ENCODE data around the gene P2RX4. TPM values are rescaled to one million over a fixed set of nuclear protein-coding genes. Genes with fewer than 3 reads are reported as not detected.
"Not testable (repeated sequence)": the region's sequence is repeated elsewhere in the genome, so short reads cannot be mapped to it uniquely, and the experiment has no call there.

P2RX4 gene
- total and polyA plus RNA-seq, 9 donors, result 9.7 to 16.2 (median 13.2) TPM

GRCh38 chr12:121187501-121187900, 22.4 kb upstream of the P2RX4 start:
- WGBS (ENCODE audit: insufficient coverage), result 40% methylated on average over 1 of the region's 7 CpGs
- no peak overlapping the region for H3K27ac ChIP-seq (ENCODE audit: low read length)
- H3K4me1 ChIP-seq (ENCODE audit: control insufficient read depth, insufficient read depth, low read length), result no peaks in the 10 kb centered on the region
- no peaks in the 10 kb centered on the region for H3K27me3 ChIP-seq (ENCODE audit: control insufficient read depth, insufficient read depth, low read length)
- H3K36me3 ChIP-seq (ENCODE audit: control insufficient read depth, insufficient read depth, low read length), result no peaks in the 10 kb centered on the region
- no peaks in the 10 kb centered on the region for H3K9me3 ChIP-seq (replicated peaks; ENCODE audit: control insufficient read depth, low read depth, low read length)
- H3K4me3 ChIP-seq (ENCODE audit: low read length), result no peak overlapping the region
- DNase-seq, result no peak

- H3K27me3 ChIP-seq (ENCODE audit: control insufficient read depth, insufficient read depth, low read length), result no peaks in the 10 kb centered on the region
- DNase-seq, result no peak
- no peaks in the 10 kb centered on the region for H3K9me3 ChIP-seq (replicated peaks; ENCODE audit: control insufficient read depth, low read depth, low read length)
- H3K27ac ChIP-seq (ENCODE audit: low read length), result no peak overlapping the region
- WGBS (ENCODE audit: insufficient coverage), result 96% methylated on average over 2 of the region's 2 CpGs
- no peaks in the 10 kb centered on the region for H3K4me1 ChIP-seq (ENCODE audit: control insufficient read depth, insufficient read depth, low read length)
- no peaks in the 10 kb centered on the region for H3K36me3 ChIP-seq (ENCODE audit: control insufficient read depth, insufficient read depth, low read length)
- H3K4me3 ChIP-seq (ENCODE audit: low read length), result no peak overlapping the region
These were observed 21.7 kb upstream of the P2RX4 start for GRCh38 chr12:121188227-121188626.

- H3K4me1 ChIP-seq (ENCODE audit: control insufficient read depth, insufficient read depth, low read length), result no peaks in the 10 kb centered on the region
- H3K27ac ChIP-seq (ENCODE audit: low read length), result no peak overlapping the region
- H3K9me3 ChIP-seq (replicated peaks; ENCODE audit: control insufficient read depth, low read depth, low read length), result no peaks in the 10 kb centered on the region
- H3K4me3 ChIP-seq (ENCODE audit: low read length), result no peak overlapping the region
- WGBS (ENCODE audit: insufficient coverage), result 83% methylated on average over 4 of the region's 9 CpGs
- no peaks in the 10 kb centered on the region for H3K36me3 ChIP-seq (ENCODE audit: control insufficient read depth, insufficient read depth, low read length)
- DNase-seq, result no peak
- H3K27me3 ChIP-seq (ENCODE audit: control insufficient read depth, insufficient read depth, low read length), result no peaks in the 10 kb centered on the region
These were observed 20.8 kb upstream of the P2RX4 start for GRCh38 chr12:121189131-121189530.

GRCh38 chr12:121189619-121190155, 20.2 kb upstream of the P2RX4 start:
- Histone ChIP-seq H3K4me3 (ENCODE audit: low read length) (no peak overlapping the region), H3K9me3 (replicated peaks; ENCODE audit: control insufficient read depth, low read depth, low read length) (no peaks in the 10 kb centered on the region), H3K36me3 (ENCODE audit: control insufficient read depth, insufficient read depth, low read length) (no peaks in the 10 kb centered on the region), H3K27ac (ENCODE audit: low read length) (no peak overlapping the region), H3K4me1 (ENCODE audit: control insufficient read depth, insufficient read depth, low read length) (no peaks in the 10 kb centered on the region), H3K27me3 (ENCODE audit: control insufficient read depth, insufficient read depth, low read length) (no peaks in the 10 kb centered on the region)
- 70% methylated on average over 4 of the region's 9 CpGs for WGBS (ENCODE audit: insufficient coverage)
- no peak for DNase-seq

- Histone ChIP-seq H3K27me3 (ENCODE audit: control insufficient read depth, insufficient read depth, low read length) (no peaks in the 10 kb centered on the region), H3K36me3 (ENCODE audit: control insufficient read depth, insufficient read depth, low read length) (no peaks in the 10 kb centered on the region), H3K4me1 (ENCODE audit: control insufficient read depth, insufficient read depth, low read length) (no peaks in the 10 kb centered on the region), H3K27ac (ENCODE audit: low read length) (no peak overlapping the region), H3K9me3 (replicated peaks; ENCODE audit: control insufficient read depth, low read depth, low read length) (no peaks in the 10 kb centered on the region), H3K4me3 (ENCODE audit: low read length) (no peak overlapping the region)
- 83% methylated on average over 1 of the region's 2 CpGs for WGBS (ENCODE audit: insufficient coverage)
- DNase-seq, result peak; percentile 39
These were observed 19.4 kb upstream of the P2RX4 start for GRCh38 chr12:121190523-121191031.

GRCh38 chr12:121191151-121191550, 18.8 kb upstream of the P2RX4 start:
- H3K27ac ChIP-seq (ENCODE audit: low read length), result no peak overlapping the region
- no peak for DNase-seq
- no CpG with 5 or more reads among the region's 3 CpGs for WGBS (ENCODE audit: insufficient coverage)
- H3K4me1 ChIP-seq (ENCODE audit: control insufficient read depth, insufficient read depth, low read length), result no peaks in the 10 kb centered on the region
- no peak overlapping the region for H3K4me3 ChIP-seq (ENCODE audit: low read length)
- no peaks in the 10 kb centered on the region for H3K27me3 ChIP-seq (ENCODE audit: control insufficient read depth, insufficient read depth, low read length)
- no peaks in the 10 kb centered on the region for H3K36me3 ChIP-seq (ENCODE audit: control insufficient read depth, insufficient read depth, low read length)
- H3K9me3 ChIP-seq (replicated peaks; ENCODE audit: control insufficient read depth, low read depth, low read length), result no peaks in the 10 kb centered on the region

- no peak overlapping the region for H3K4me3 ChIP-seq (ENCODE audit: low read length)
- H3K36me3 ChIP-seq (ENCODE audit: control insufficient read depth, insufficient read depth, low read length), result no peaks in the 10 kb centered on the region
- no peaks in the 10 kb centered on the region for H3K4me1 ChIP-seq (ENCODE audit: control insufficient read depth, insufficient read depth, low read length)
- peak; percentile 75 for DNase-seq
- no peaks in the 10 kb centered on the region for H3K27me3 ChIP-seq (ENCODE audit: control insufficient read depth, insufficient read depth, low read length)
- peak overlapping the region; percentile 71 for H3K27ac ChIP-seq (ENCODE audit: low read length)
- no CpG with 5 or more reads among the region's 6 CpGs for WGBS (ENCODE audit: insufficient coverage)
- no peaks in the 10 kb centered on the region for H3K9me3 ChIP-seq (replicated peaks; ENCODE audit: control insufficient read depth, low read depth, low read length)
These were observed 13.0 kb upstream of the P2RX4 start for GRCh38 chr12:121196902-121197301.

GRCh38 chr12:121198949-121199348, 11.0 kb upstream of the P2RX4 start:
- Histone ChIP-seq H3K36me3 (ENCODE audit: control insufficient read depth, insufficient read depth, low read length) (no peaks in the 10 kb centered on the region), H3K9me3 (replicated peaks; ENCODE audit: control insufficient read depth, low read depth, low read length) (no peaks in the 10 kb centered on the region), H3K27ac (ENCODE audit: low read length) (no peak overlapping the region), H3K4me1 (ENCODE audit: control insufficient read depth, insufficient read depth, low read length) (no peaks in the 10 kb centered on the region), H3K27me3 (ENCODE audit: control insufficient read depth, insufficient read depth, low read length) (no peaks in the 10 kb centered on the region), H3K4me3 (ENCODE audit: low read length) (no peak overlapping the region)
- WGBS (ENCODE audit: insufficient coverage), result 92% methylated on average over 2 of the region's 7 CpGs
- no peak for DNase-seq

- WGBS (ENCODE audit: insufficient coverage), result no CpG with 5 or more reads among the region's 6 CpGs
These were observed 8.8 kb upstream of the P2RX4 start for GRCh38 chr12:121201140-121201539.

GRCh38 chr12:121202407-121203355, 7.2 kb upstream of the P2RX4 start:
- H3K27ac ChIP-seq (ENCODE audit: low read length), result no peak overlapping the region
- H3K4me1 ChIP-seq (ENCODE audit: control insufficient read depth, insufficient read depth, low read length), result no peaks in the 10 kb centered on the region
- no peak overlapping the region for H3K4me3 ChIP-seq (ENCODE audit: low read length)
- H3K9me3 ChIP-seq (replicated peaks; ENCODE audit: control insufficient read depth, low read depth, low read length), result no peaks in the 10 kb centered on the region
- H3K27me3 ChIP-seq (ENCODE audit: control insufficient read depth, insufficient read depth, low read length), result no peaks in the 10 kb centered on the region
- no peaks in the 10 kb centered on the region for H3K36me3 ChIP-seq (ENCODE audit: control insufficient read depth, insufficient read depth, low read length)
- no peak for DNase-seq
- WGBS (ENCODE audit: insufficient coverage), result 92% methylated on average over 5 of the region's 14 CpGs

More at GRCh38 chr12:121201140-121201539, 8.8 kb upstream of the P2RX4 start:
- not testable (repeated sequence) for H3K27me3 ChIP-seq (ENCODE audit: control insufficient read depth, insufficient read depth, low read length); DNase-seq; H3K36me3 ChIP-seq (ENCODE audit: control insufficient read depth, insufficient read depth, low read length); H3K27ac ChIP-seq (ENCODE audit: low read length); H3K9me3 ChIP-seq (replicated peaks; ENCODE audit: control insufficient read depth, low read depth, low read length); H3K4me3 ChIP-seq (ENCODE audit: low read length); H3K4me1 ChIP-seq (ENCODE audit: control insufficient read depth, insufficient read depth, low read length)

Data from muscle of leg (tissue), 11 donors.